NCI-H1436 treated with DMSO at 0.1 percent for 48 hours (cell line): ENCODE measurements around the gene PRRC2A.

Experiments
- DNase-seq: peaks from one replicate; lab custom pipeline; 2025; lab: John Stamatoyannopoulos, UW

The PRRC2A gene

GRCh38 chr6:31624070-31624469 is 3.6 kb downstream of the PRRC2A start:
- no peak for DNase-seq

DNA sequence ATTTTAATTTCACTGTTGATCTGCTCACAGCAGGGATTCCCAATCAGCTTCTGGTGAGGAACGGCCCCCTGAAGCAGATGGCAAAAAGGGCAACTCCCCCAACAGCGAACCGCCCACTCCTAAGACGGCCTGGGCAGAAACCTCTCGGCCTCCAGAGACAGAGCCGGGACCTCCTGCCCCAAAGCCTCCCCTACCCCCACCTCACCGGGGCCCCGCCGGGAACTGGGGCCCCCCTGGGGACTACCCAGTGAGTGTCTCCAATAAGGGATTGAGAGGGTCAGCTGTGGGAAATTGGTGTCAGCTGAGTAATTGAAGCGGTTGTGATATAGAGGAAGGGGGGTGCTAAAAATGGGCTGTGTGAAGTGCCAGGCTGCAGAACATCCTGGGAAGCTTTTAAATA is 6.4 kb downstream of the PRRC2A start:
- no peak for DNase-seq

DNA sequence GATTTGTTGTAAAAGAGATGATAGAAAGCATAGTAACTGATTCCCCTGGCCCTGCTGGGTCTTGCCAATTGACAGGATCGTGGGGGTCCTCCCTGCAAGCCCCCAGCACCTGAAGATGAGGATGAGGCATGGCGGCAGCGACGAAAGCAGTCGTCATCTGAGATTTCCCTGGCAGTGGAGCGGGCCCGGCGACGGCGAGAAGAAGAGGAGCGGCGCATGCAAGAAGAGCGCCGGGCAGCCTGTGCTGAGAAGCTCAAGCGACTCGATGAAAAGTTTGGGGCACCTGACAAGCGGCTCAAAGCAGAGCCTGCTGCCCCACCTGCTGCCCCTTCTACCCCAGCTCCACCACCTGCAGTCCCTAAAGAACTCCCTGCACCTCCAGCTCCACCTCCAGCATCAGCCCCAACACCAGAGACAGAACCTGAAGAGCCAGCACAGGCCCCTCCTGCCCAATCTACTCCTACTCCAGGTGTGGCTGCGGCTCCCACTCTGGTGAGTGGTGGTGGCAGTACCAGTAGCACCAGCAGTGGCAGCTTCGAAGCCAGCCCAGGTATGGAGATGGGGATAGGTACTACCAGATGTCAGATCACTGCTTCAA is 7.3 kb downstream of the PRRC2A start:
- DNase-seq: no peak

- no peak for DNase-seq
Measured at GRCh38 chr6:31629014-31629413, 8.5 kb downstream of the PRRC2A start.

DNA sequence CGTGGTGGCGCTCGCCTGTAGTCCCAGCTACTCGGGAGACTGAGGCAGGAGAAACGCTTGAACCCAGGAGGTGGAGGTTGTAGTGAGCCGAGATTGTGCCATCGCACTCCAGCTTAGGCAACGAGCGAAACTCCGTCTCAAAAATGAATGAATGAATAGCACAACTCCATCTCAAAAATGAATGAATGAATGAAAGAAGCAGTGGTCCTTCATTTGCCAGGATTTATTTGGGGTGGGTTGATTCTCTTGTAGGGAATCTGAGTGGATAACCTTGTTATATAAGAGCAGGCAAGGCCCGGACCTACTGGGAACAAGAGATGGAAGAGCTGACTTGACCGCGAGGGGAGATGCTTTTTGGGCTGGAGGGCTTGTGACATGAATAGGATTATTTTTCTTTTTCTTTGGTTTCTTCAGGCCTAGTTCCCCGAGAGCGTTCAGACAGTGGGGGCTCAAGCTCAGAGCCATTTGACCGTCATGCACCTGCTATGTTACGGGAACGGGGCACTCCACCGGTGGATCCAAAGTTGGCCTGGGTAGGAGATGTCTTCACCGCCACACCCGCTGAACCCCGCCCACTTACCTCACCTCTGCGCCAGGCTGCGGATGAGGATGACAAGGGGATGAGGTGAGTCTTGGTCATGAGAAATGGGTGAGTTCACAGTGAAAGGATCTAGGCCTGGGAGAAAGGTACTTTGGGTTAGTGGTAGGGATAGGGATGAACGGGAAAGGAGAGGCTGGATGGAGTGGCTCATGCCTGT is 9.8 kb downstream of the PRRC2A start:
- no peak for DNase-seq

- no peak for DNase-seq
Measured at GRCh38 chr6:31631209-31631608, 10.7 kb downstream of the PRRC2A start.

GRCh38 chr6:31631681-31632278 is 11.3 kb downstream of the PRRC2A start:
- no peak for DNase-seq

- DNase-seq: no peak
Measured at GRCh38 chr6:31632279-31632946, 11.9 kb downstream of the PRRC2A start.

DNA sequence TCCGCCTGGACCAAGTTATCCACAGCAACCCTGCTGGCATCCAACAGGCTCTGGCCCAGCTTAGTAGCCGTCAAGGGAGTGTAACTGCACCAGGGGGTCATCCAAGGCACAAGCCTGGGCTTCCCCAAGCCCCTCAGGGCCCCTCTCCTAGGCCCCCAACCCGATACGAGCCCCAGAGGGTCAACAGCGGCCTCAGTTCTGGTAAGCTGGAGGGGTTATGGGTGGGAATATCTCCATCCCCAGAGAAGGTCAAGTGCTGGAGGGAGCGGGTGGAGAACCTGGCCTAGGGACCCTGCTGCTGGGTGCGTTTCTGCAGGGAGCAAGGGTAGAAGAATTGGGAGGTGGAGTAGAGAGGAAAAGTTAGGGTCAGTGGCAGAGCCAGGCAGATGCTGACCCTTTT is 12.9 kb downstream of the PRRC2A start:
- no peak for DNase-seq

DNA sequence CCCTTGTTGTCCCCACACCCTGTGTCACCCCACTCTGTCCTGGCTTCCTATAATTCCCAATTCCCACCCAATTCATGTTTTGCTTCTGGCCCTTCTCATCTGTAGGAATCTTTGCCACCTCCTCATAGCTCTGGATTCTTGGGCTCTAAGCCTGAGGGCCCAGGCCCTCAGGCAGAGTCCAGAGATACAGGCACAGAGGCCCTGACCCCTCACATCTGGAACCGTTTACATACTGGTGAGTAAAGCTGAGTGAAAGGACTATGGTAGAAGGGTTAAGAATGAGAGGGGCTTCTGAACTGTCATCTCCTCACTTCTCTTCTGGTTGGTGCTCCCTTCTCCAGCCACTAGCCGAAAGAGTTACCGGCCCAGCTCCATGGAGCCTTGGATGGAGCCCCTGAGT is 13.6 kb downstream of the PRRC2A start:
- DNase-seq: no peak

GRCh38 chr6:31634969-31635575 is 14.6 kb downstream of the PRRC2A start:
- no peak for DNase-seq

DNA sequence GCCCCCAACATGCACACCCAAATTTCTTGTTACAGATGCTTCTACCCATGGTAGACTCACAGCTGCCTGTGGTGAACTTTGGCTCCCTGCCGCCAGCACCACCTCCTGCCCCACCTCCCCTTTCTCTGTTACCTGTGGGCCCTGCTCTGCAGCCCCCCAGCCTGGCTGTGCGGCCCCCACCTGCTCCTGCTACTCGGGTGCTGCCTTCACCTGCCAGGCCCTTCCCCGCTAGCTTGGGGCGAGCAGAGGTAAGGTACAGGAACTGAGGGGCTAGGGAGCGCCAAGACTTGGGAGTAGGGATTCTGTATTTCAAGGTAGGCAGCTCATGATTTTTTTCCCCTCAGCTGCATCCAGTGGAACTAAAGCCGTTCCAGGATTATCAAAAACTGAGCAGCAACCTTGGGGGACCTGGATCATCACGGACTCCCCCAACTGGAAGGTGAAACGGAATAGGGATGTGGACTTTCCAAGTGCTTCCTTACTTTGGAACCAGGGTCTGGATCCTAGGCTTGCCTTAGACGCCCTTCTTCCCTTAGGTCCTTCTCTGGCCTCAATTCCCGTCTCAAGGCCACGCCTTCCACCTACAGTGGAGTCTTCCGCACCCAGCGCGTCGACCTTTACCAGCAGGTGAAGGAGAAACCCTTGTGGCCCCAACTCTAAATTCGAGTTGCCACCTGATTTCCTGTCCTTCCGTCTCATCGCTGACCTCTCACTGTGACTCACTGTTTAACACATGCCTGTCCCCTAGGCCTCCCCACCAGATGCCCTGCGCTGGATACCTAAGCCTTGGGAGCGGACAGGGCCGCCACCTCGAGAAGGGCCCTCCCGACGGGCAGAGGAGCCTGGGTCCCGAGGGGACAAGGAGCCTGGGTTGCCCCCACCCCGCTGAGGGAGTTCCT is 16.4 kb downstream of the PRRC2A start:
- no peak for DNase-seq

DNA sequence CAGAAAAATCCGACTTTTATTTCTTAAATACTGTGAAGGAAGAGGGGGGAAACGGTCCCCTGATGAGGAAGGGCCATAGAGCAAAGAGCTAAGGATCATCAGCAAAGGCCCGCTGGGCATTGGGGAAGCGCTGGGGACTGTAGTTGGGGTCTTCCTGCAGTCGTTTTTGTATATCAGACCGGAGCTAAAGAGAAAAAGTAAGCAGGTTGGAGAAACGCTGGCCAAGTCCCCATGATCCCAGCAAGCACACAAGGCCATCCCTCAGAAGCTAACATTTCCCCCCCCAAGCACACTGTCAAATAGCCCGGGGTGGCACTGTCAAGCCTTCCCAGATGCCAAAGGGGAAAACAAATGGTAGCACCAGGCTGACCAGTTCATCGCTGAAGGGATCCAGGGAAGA is 18.5 kb downstream of the PRRC2A start:
- DNase-seq: no peak

DNA sequence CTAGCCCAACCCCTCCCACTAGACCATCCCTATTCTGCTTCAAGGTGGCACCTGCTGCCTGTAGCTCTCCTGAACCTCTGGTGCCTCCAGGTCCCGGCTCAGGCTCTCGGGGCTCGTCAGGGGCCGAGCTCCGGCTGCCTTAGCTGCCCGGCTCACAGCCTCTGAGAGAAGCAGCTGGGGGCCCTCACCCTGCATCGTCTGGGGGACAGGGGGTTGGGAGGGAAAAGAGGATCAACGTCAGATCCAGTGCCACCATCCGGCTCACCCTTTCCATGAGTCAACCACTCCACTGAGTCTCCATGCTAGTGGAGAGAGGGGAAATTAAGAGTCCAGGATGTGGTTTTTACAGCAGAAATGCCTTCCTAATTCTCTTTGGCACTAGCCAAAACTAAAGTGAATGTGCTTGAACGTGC is 18.9 kb downstream of the PRRC2A start:
- DNase-seq: no peak

DNA sequence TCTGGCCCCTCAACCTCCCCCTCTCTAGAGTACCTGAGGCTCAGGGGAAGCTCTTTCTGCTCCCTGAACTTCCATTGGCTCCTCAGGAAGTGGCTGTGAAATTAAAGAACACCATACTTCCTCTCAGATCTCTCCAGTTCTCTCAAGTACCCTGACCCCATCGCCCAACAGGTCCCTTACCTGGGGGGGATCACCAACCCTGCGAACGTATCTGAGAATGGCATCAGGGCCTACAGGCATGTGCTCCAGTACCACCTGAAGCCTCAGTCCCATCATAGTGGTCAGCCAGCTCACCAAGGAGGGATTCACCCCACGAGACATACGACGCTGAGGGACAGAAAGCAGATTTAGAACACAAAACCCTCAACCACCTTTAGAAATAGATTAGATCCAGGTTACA is 20.1 kb downstream of the PRRC2A start:
- no peak for DNase-seq

GRCh38 chr6:31641370-31641769 is 20.9 kb downstream of the PRRC2A start:
- no peak for DNase-seq

- DNase-seq: no peak
Measured at GRCh38 chr6:31642798-31643570, 22.5 kb downstream of the PRRC2A start.

GRCh38 chr6:31643818-31644454 is 23.4 kb downstream of the PRRC2A start:
- DNase-seq: no peak

GRCh38 chr6:31645325-31645724 is 24.8 kb downstream of the PRRC2A start:
- DNase-seq: no peak

GRCh38 chr6:31651602-31652191 is 31.2 kb downstream of the PRRC2A start:
- no peak for DNase-seq
